GM23248 (cell line): ENCODE data around the gene ADGB.

Experiments
- EZH2 ChIP-seq: fragments of 200-600 bp; sonication (generic); IDR thresholded peaks from 2 replicates; pipeline ENCODE4 v1.6.1; 2018; ENCODE audit warnings: antibody characterized with exemption, mild to moderate bottlenecking; ENCODE audit not compliant: insufficient read depth, poor library complexity, severe bottlenecking
- EZH2phosphoT487 ChIP-seq: fragments of 200-600 bp; sonication (generic); IDR thresholded peaks from 2 replicates; pipeline ENCODE4 v1.6.1; 2018; ENCODE audit warnings: antibody characterized with exemption, moderate library complexity, mild to moderate bottlenecking, low read depth; ENCODE audit not compliant: insufficient read depth

DNA sequence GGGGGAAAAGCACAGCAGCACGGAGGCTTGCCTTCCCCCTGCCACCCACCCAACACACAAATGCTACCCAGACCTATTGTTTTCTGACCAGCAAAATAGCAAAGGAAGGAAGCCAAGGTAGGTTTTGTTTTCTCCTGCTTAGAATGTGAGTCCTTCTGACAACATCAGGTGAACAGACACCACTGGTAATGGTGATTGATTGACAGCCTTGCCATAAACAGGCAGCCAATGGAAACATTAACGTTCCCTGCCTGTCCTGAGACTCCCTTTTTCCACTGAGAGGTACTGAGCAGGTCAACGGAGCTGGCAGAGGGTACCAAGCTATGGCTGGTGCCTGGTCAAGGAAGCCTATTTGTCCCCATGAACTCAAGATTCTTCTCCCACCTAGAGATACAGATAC is 234.4 kb downstream of the ADGB start:
- TF ChIP-seq EZH2 (no peak), EZH2phosphoT487 (no peak)
